GM18868 (cell line): ENCODE results near the gene TULP4.

Experiments
- ATAC-seq: cut with Tn5 transposase; IDR thresholded peaks from one replicate; pipeline ENCODE4 v1.9.1; 2021; ENCODE audit warnings: mild to moderate bottlenecking, moderate library complexity; ENCODE audit not compliant: unreplicated experiment

TULP4 gene

GRCh38 chr6:158498362-158498761 is 186.1 kb downstream of the TULP4 start:
- no peak for ATAC-seq

DNA sequence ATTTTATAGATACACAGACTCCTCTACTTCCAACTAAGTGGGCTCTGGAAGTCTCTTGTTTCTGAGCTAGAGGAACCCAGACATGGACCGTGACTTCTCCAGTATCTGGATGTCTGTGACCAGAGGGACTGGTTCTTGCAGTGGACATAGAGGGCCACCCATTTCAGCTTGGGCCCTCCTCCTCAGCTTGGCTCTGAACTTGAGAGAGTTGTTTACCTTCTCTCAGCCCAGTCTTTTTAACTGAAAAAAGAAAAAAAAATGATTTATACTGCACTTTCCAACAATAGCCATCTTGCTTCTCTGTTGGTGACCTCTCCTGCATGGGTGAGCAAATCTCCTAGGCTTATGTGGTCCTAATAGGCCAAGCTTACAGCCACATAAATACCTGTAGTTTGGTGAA is 187.3 kb downstream of the TULP4 start:
- no peak for ATAC-seq

- ATAC-seq, result no peak
These were observed 187.9 kb downstream of the TULP4 start for GRCh38 chr6:158500016-158500735.

- ATAC-seq, result no peak
These were observed 189.3 kb downstream of the TULP4 start for GRCh38 chr6:158501360-158502262.

- no peak for ATAC-seq
These were observed 190.1 kb downstream of the TULP4 start for GRCh38 chr6:158502263-158502950.

- ATAC-seq, result no peak
These were observed 191.0 kb downstream of the TULP4 start for GRCh38 chr6:158503222-158503621.

- no peak for ATAC-seq
These were observed 191.6 kb downstream of the TULP4 start for GRCh38 chr6:158503846-158504245.

DNA sequence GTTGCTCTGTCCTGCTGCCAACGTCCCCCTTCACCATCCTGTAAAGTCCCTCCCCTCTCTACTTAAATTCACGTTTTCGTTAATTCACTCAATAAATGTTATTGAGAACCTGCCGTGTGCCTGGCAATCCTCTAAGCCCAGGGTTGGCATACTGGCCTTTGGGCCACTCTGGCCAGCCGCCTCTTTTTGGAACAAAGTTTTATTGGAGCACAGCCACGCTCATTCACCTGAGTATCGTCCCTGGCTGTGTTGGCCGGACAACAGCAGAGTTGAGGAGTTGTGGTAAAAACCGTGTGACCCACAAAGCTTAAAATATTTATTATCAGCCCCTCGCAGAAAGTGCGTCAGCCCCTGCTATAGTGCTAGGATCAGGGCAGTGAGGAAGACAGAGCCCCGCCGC is 192.9 kb downstream of the TULP4 start:
- ATAC-seq, result no peak

GRCh38 chr6:158506601-158507000 is 194.3 kb downstream of the TULP4 start:
- no peak for ATAC-seq

DNA sequence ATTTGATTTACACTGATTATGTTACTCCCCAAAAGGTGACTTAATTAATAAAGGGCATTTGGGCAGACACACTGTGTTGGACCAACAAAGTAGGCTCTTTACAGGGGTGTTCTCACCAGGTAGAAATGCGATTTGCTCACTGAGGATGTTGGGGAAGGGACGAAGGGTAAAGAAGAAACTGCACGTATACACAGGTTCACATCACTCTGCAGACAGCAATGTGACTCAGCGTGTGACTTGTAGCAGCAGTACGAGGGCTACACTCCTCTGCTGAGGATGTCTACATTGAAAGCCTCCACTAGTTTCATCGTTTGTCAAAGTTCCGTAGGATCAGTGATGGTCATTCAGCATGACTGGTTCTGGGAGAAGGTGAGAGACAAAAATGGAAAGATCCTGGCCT is 194.9 kb downstream of the TULP4 start:
- ATAC-seq, result no peak

- no peak for ATAC-seq
These were observed 196.2 kb downstream of the TULP4 start for GRCh38 chr6:158508450-158508849.

- ATAC-seq, result no peak
These were observed 197.2 kb downstream of the TULP4 start for GRCh38 chr6:158509465-158509864.

- no peak for ATAC-seq
These were observed 200.5 kb downstream of the TULP4 start for GRCh38 chr6:158512809-158513208.

DNA sequence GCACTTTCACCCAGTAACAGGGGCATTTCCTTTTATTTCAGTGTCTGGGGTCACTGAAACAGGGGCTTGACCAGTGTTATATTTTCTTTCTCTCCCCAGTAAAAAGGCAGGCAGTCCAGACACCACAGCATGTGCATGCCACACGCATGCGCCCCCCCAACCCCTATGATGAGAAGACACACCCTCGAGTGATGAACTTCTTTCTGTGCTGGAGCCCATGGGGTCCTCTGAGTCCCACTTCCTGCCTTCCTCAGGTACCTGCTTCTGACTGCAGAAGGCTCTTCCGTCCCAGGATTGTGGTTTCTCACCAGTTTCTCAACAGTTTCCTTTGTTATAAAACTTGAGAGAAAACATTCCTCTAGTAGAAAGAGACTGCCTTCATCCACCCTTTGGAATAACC is 201.9 kb downstream of the TULP4 start:
- ATAC-seq, result no peak

GRCh38 chr6:158514991-158515390 is 202.7 kb downstream of the TULP4 start:
- ATAC-seq, result no peak

DNA sequence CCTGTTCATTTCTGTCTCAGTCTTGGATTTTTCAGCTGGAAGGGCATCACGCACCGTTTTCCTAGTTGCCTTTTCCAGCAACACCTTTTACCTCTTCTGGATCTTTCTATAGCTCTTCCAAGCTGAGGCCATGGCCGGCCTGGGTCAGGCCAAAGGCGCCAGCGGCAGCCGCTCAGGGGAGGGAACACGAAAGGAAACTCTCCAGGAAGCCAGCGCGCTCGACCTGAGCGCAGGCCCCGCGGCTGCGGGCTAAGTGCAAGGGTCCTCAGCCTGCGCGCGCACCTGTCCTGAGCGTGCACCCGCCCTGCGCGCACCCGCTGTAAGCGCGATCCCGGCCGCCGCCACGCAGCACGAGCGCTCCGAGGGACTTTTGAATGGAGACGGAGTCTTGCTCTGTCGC is 203.8 kb downstream of the TULP4 start:
- no peak for ATAC-seq

DNA sequence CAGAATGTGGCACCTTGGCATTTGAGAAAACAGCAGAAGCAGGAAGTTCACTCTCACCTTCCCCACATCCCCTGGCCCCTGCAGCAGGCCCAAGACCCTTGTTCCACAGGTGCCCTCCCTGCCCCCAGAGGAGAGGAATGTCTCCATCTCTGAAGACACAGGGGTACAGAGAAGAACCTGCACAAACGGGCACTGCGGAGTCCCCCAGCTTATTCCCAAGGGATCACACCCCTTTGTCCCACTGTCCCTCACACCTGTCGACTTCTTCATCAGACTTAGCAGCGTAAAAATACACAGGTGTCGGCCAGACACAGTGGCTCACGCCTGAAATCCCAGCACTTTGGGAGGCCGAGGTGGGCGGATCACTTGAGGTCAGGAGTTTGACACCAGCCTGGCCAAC is 204.8 kb downstream of the TULP4 start:
- ATAC-seq, result no peak

DNA sequence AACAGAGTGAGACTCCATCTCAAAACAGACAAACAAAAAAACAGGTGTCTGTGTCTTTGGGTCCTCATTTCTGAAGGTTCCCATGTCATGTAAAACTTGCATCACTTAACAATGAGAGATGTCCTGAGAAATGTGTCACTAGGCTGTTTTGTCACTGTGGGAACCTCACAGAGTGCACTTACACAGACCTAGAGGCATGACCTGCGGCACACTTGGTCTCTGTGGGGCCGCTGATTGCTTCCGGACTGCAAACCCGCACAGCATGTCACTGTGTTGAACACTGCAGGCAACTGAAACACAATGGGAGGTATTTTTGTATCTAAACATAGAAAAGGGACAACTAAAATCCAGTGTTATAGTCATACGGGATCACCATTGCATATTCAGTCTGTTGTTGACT is 205.3 kb downstream of the TULP4 start:
- ATAC-seq, result no peak

DNA sequence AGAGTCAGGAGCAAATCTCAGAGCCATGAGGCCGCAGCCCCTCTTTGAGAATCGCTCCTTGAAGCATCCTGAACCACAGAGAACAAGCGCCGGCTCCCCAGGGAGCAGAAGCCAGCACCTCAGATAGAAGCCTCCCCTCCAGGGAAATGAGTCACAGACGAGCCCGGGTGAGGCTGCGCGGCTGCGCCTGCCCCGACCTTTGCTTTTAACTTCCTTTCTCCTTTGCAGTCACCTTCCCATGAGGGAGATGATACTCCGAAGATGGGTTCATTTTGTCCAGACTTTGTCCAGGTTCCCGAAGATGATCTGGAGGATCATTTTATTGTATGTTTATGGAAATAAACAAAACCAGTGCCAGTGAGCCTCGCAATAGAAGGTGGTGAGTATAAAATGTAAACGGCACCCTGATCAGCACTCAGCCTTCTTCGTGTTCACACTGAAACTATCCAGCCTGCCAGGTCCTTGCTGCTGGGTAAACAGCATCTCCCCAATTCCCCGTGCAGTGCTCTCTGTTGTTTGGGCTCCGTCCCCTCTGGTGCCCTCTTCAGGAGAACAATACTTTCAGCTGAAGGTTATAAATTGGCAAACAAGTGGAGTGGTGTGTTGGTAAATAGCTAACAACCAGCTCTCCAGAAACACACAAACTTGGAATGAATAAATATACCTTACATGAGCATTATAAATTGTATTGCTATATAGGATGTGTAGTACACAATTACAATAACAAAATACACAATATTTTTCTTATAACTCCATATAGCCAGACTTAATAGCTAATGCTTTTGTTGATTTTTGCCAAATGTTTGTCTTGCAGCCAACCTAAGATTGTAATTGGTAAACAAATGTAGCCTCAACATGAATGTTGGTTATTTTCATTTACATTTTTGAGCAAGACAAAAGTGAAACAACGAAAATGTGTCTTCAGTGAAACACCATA is 206.2 kb downstream of the TULP4 start:
- peak; percentile 79 for ATAC-seq

- ATAC-seq, result no peak
These were observed 207.0 kb downstream of the TULP4 start for GRCh38 chr6:158519300-158519699.

DNA sequence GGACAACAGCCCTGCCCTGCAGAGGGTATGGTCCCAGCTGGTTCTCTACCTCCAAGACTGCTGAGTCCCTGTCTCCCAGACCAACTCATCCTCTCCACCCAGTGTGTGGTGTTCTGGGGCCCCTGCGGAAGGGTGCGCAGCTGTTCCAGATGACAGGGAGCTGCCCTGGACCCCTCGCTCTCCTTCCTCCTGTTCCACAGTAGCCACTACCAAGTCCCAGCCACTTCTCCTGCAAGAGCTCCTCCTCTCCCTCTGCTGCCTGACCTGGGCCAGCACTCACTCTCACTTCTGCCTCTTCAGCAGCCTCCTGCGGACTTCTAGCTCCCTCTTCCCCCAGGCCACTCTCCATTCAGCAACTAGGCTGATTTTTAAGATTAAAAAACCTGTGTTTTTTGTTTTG is 207.5 kb downstream of the TULP4 start:
- no peak for ATAC-seq
